OCI-LY1 (cell line): Measurements from ENCODE around the gene CDH6.

Experiments used
- H2AFZ ChIP-seq: fragments of 200-600 bp; sonication (generic), shearing (Covaris generic); 2 replicates; pipeline ENCODE4 v1.6.0; 2014; ENCODE audit warnings: antibody characterized with exemption, mild to moderate bottlenecking, low read length
- H3F3A ChIP-seq: fragments of 200-600 bp; sonication (generic), shearing (Covaris generic); 2 replicates; pipeline ENCODE4 v1.6.0; 2014; ENCODE audit warnings: mild to moderate bottlenecking, antibody characterized with exemption, low read length, moderate library complexity; ENCODE audit not compliant: insufficient read depth
- H3K27ac ChIP-seq: fragments of 200-600 bp; sonication (generic); 2 replicates; pipeline ENCODE4 v1.5.1; 2014; ENCODE audit warnings: low read length, mixed run types, mild to moderate bottlenecking, low read depth; ENCODE audit not compliant: poor library complexity, severe bottlenecking
- H3K27me3 ChIP-seq: fragments of 200-600 bp; sonication (generic); 2 replicates; pipeline ENCODE4 v1.6.0; 2014; ENCODE audit warnings: antibody characterized with exemption, mild to moderate bottlenecking, low read length, moderate library complexity; ENCODE audit not compliant: insufficient read depth
- H3K36me3 ChIP-seq: fragments of 200-600 bp; sonication (generic); 2 replicates; pipeline ENCODE4 v1.6.1; 2014; ENCODE audit warnings: mild to moderate bottlenecking, antibody characterized with exemption, low read length, moderate library complexity, mixed read lengths; ENCODE audit not compliant: insufficient read depth
- H3K4me1 ChIP-seq: fragments of 200-600 bp; sonication (generic); 2 replicates; pipeline ENCODE4 v1.5.1; 2014; ENCODE audit warnings: mild to moderate bottlenecking, low read length, moderate library complexity; ENCODE audit not compliant: insufficient read depth, severe bottlenecking
- H3K4me2 ChIP-seq: fragments of 200-600 bp; sonication (generic), shearing (Covaris generic); 2 replicates; pipeline ENCODE4 v1.6.1; 2014; ENCODE audit warnings: low read length
- H3K4me3 ChIP-seq: fragments of 200-600 bp; sonication (generic); 2 replicates; pipeline ENCODE4 v1.5.1; 2014; ENCODE audit warnings: low read length, low read depth, mild to moderate bottlenecking, mixed read lengths; ENCODE audit not compliant: poor library complexity, severe bottlenecking
- H3K79me2 ChIP-seq: fragments of 200-600 bp; shearing (Covaris generic); 2 replicates; pipeline ENCODE4 v1.6.1; 2016; ENCODE audit warnings: mixed run types, low read length, mixed read lengths; ENCODE audit not compliant: insufficient read depth
- H3K9ac ChIP-seq: fragments of 200-600 bp; sonication (generic), shearing (Covaris generic); 2 replicates; pipeline ENCODE4 v1.6.1; 2014; ENCODE audit warnings: mild to moderate bottlenecking, low read length, mixed read lengths
- H3K9me2 ChIP-seq: fragments of 200-600 bp; sonication (generic), shearing (Covaris generic); 2 replicates; pipeline ENCODE4 v1.6.1; 2014; ENCODE audit warnings: low read depth, mild to moderate bottlenecking, low read length, mixed read lengths
- H3K9me3 ChIP-seq: fragments of 200-600 bp; shearing (Covaris generic); 2 replicates; pipeline ENCODE4 v1.6.1; 2014; ENCODE audit warnings: low read length, mixed read lengths
- H4K20me1 ChIP-seq: fragments of 200-600 bp; sonication (generic), shearing (Covaris generic); 2 replicates; pipeline ENCODE4 v1.6.0; 2016; ENCODE audit warnings: mild to moderate bottlenecking, low read length; ENCODE audit not compliant: insufficient read depth
- CTCF ChIP-seq: fragments of 200-600 bp; sonication (generic), shearing (Covaris generic); IDR thresholded peaks from 2 replicates; pipeline ENCODE4 v1.5.1; 2017; ENCODE audit warnings: mild to moderate bottlenecking, antibody characterized with exemption, low read length, moderate library complexity, mixed read lengths
- EZH2 ChIP-seq: fragments of 200-600 bp; sonication (generic), shearing (Covaris generic); IDR thresholded peaks from 2 replicates; pipeline ENCODE4 v1.8.0; 2017; ENCODE audit warnings: borderline replicate concordance, mixed run types, mild to moderate bottlenecking, antibody characterized with exemption, low read length, moderate library complexity, mixed read lengths

CDH6 gene

GRCh38 chr5:31158686-31159085 lies 34.8 kb upstream of the CDH6 start:
- Histone ChIP-seq H3F3A (no peaks in the 10 kb centered on the region), H2AFZ (no peak overlapping the region), H3K36me3 (no peaks in the 10 kb centered on the region), H3K79me2 (no peaks in the 10 kb centered on the region), H3K27me3 (no peaks in the 10 kb centered on the region), H3K4me3 (no peak overlapping the region), H4K20me1 (no peaks in the 10 kb centered on the region), H3K27ac (no peak overlapping the region), H3K4me1 (no peaks in the 10 kb centered on the region), H3K9me3 (no peaks in the 10 kb centered on the region), H3K9ac (no peak overlapping the region), H3K9me2 (no peaks in the 10 kb centered on the region), H3K4me2 (no peak overlapping the region)
- TF ChIP-seq EZH2 (no peak), CTCF (no peak)

GRCh38 chr5:31161781-31162181 lies 31.7 kb upstream of the CDH6 start:
- H3K4me2 ChIP-seq: no peak overlapping the region
- H4K20me1 ChIP-seq: no peaks in the 10 kb centered on the region
- no peak for TF ChIP-seq CTCF
- TF ChIP-seq EZH2: no peak

GRCh38 chr5:31165729-31166128 lies 27.8 kb upstream of the CDH6 start:
- Histone ChIP-seq H3K79me2 (no peaks in the 10 kb centered on the region), H3K27me3 (no peaks in the 10 kb centered on the region), H3K4me3 (no peak overlapping the region), H3F3A (no peaks in the 10 kb centered on the region), H3K9me2 (no peaks in the 10 kb centered on the region), H3K36me3 (no peaks in the 10 kb centered on the region), H3K9me3 (no peaks in the 10 kb centered on the region), H3K4me1 (no peaks in the 10 kb centered on the region), H4K20me1 (no peaks in the 10 kb centered on the region), H3K9ac (no peak overlapping the region), H2AFZ (no peak overlapping the region), H3K27ac (no peak overlapping the region), H3K4me2 (no peak overlapping the region)
- TF ChIP-seq CTCF: no peak
- no peak for TF ChIP-seq EZH2

More at GRCh38 chr5:31161781-31162181, 31.7 kb upstream of the CDH6 start:
- no peaks in the 10 kb centered on the region for H3K27me3 ChIP-seq
- no peak overlapping the region for H3K9ac ChIP-seq
- no peaks in the 10 kb centered on the region for H3K36me3 ChIP-seq
- no peaks in the 10 kb centered on the region for H3F3A ChIP-seq
- H3K27ac ChIP-seq: no peak overlapping the region
- no peaks in the 10 kb centered on the region for H3K4me1 ChIP-seq
- H3K79me2 ChIP-seq: no peaks in the 10 kb centered on the region
- no peaks in the 10 kb centered on the region for H3K9me2 ChIP-seq
- H3K4me3 ChIP-seq: no peak overlapping the region
- no peaks in the 10 kb centered on the region for H3K9me3 ChIP-seq
- no peak overlapping the region for H2AFZ ChIP-seq
